Measurements from ENCODE around the gene HABP2. TPM values are rescaled to one million over a fixed set of nuclear protein-coding genes. Genes with fewer than 3 reads are reported as not detected.

The HABP2 gene
- total and polyA plus RNA-seq, 4 donors, result 109 to 259 (median 197) TPM

GRCh38 chr10:113563306-113564088 is 10.6 kb downstream of the HABP2 start:
- peaks cover 1 to 9% (median 7%) of the 10 kb centered on the region in 4 donors for H3K36me3 ChIP-seq (ENCODE audit: control insufficient read depth in 4 of 4, insufficient read depth in 3 of 4, low read depth in 1 of 4, low read length in 3 of 4)
- WGBS, result 6% methylated on average over 18 of the region's 18 CpGs
- no peaks in the 10 kb centered on the region for H3K9me3 ChIP-seq (ENCODE audit: control insufficient read depth in 4 of 4, low read length in 3 of 4)
- peak overlapping the region; percentile 58 to 72 for H3K27ac ChIP-seq (ENCODE audit: low read depth in 1 of 2, low read length in 2 of 2)
- peak overlapping the region; percentile 24 for H3K9ac ChIP-seq (ENCODE audit: low read depth in 1 of 2, low read length in 2 of 2)
- peaks cover 15 to 96% (median 85%) of the 10 kb centered on the region in 4 donors for H3K4me1 ChIP-seq (ENCODE audit: control insufficient read depth in 4 of 4, insufficient read depth in 4 of 4, low read length in 3 of 4)
- peak overlapping the region in 2 of 3 donors; percentile 32 to 65 for H3K4me3 ChIP-seq (ENCODE audit: low read depth in 1 of 3, low read length in 3 of 3)
- H3K27me3 ChIP-seq (ENCODE audit: control insufficient read depth in 4 of 4, insufficient read depth in 4 of 4, low read length in 3 of 4), result no peaks in the 10 kb centered on the region
- DNase-seq (ENCODE audit: low spot score), result peak; percentile 77
- peak in 1 of 2 donors; percentile 23 for TF ChIP-seq HNF4A (conservative IDR thresholded peaks at IDR 0.05)
- TF ChIP-seq CTCF (IDR thresholded peaks at IDR 0.05; ENCODE audit: low read depth, low read length, missing input control), result peak; percentile 97
- peak in 1 of 2 donors; percentile 16 for TF ChIP-seq RXRA (IDR thresholded peaks at IDR 0.05)
- TF ChIP-seq RAD21 (IDR thresholded peaks at IDR 0.05), result peak; percentile 97 to 100
- no peak for TF ChIP-seq ZBTB33 (IDR thresholded peaks at IDR 0.05)

GRCh38 chr10:113565364-113565763 is 12.5 kb downstream of the HABP2 start:
- 11% methylated on average over 1 of the region's 1 CpG for WGBS
- DNase-seq (ENCODE audit: low spot score), result no peak
- H3K27ac ChIP-seq (ENCODE audit: low read depth in 1 of 2, low read length in 2 of 2), result no peak overlapping the region
- TF ChIP-seq ATF3 (IDR thresholded peaks at IDR 0.05) (no peak), FOXA2 (IDR thresholded peaks at IDR 0.05) (no peak), SP1 (IDR thresholded peaks at IDR 0.05) (no peak), HNF4A (conservative IDR thresholded peaks at IDR 0.05) (no peak), FOXA1 (IDR thresholded peaks at IDR 0.05) (no peak), ZBTB33 (IDR thresholded peaks at IDR 0.05) (no peak), EGR1 (IDR thresholded peaks at IDR 0.05; ENCODE audit: low read depth in 2 of 2) (no peak), NR2F2 (IDR thresholded peaks at IDR 0.05) (no peak), YY1 (IDR thresholded peaks at IDR 0.05) (no peak), MAX (IDR thresholded peaks at IDR 0.05) (no peak), TAF1 (conservative IDR thresholded peaks at IDR 0.05) (no peak), REST (IDR thresholded peaks at IDR 0.05) (no peak), JUND (IDR thresholded peaks at IDR 0.05) (no peak), GABPA (IDR thresholded peaks at IDR 0.05 in 1 of 2, conservative IDR thresholded peaks at IDR 0.05 in 1 of 2) (no peak), RXRA (IDR thresholded peaks at IDR 0.05) (no peak), HNF4G (IDR thresholded peaks at IDR 0.05) (no peak)
- H3K9ac ChIP-seq (ENCODE audit: low read depth in 1 of 2, low read length in 2 of 2), result no peak overlapping the region
- peaks cover 4 to 19% (median 14%) of the 10 kb centered on the region in 4 donors for H3K36me3 ChIP-seq (ENCODE audit: control insufficient read depth in 4 of 4, insufficient read depth in 3 of 4, low read depth in 1 of 4, low read length in 3 of 4)
- no peaks in the 10 kb centered on the region for H3K9me3 ChIP-seq (ENCODE audit: control insufficient read depth in 4 of 4, low read length in 3 of 4)
- no peaks in the 10 kb centered on the region for H3K27me3 ChIP-seq (ENCODE audit: control insufficient read depth in 4 of 4, insufficient read depth in 4 of 4, low read length in 3 of 4)
- H3K4me1 ChIP-seq (ENCODE audit: control insufficient read depth in 4 of 4, insufficient read depth in 4 of 4, low read length in 3 of 4), result peaks cover 7 to 86% (median 67%) of the 10 kb centered on the region in 4 donors
- no peak overlapping the region for H3K4me3 ChIP-seq (ENCODE audit: low read depth in 1 of 3, low read length in 3 of 3)
